TTC549 (cell line): ENCODE data around the gene SPRY2.
"Not testable (repeated sequence)": the region's sequence is repeated elsewhere in the genome, so short reads cannot be mapped to it uniquely, and the experiment has no call there.

Source experiments
- FAIRE-seq: peaks from 2 replicates; lab custom pipeline; 2012; peaks lifted over from hg19 to GRCh38; lab: Jason Lieb, UNC

The SPRY2 gene

GRCh38 chr13:80341101-80341755 lies at the start of gene SPRY2:
SPRY2 (minus strand) TSS chr13:80341126; CDS start chr13:80337705, 3,421 bp downstream.
- no peak for FAIRE-seq

GRCh38 chr13:80390338-80390737 lies 49.4 kb upstream of the SPRY2 start:
- no peak for FAIRE-seq

DNA sequence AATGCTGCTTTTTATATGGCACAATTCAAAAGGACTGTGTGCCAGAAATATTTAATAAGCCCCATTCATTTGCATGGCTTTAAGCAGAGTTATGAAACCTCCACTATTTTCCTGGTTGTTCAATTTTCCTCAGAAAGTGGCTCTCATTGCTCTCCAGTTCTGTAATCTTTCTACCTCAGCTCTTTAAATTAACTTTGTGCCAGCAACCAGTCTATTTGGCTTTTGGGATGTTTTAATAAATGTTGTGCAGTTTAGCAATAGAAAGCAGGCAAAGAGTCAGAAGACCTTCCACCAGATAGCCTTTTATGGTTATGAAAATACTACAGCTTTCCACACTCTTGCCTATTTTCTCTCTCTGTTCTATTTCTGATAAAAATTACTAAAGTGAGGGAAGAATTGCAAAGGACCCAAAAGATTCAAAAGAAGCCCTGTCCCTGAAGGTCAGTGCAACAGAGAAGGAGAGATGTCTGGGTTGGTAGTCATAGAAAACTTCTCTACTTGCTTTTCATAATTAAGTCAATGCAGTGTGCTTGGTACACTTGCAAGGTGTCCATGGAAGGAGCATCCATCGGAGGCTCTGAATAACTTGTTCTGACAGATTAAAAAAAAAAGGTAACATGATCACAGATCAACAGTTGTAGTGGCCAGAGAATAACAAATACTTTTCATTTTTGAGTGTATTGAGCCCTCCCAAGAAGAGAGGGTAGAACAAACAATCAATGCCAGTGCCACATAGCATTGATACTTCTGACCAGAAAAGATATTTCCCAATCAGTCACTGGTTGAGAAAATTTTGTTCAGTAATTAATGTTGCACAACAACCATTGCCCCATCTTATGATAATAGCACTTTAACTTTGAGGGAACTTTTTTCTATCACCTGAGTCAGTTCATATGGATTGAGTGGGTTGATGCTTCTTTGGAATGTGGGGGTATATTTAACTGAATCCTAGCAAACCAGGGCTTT lies 48.4 kb upstream of the SPRY2 start:
- FAIRE-seq: no peak

GRCh38 chr13:80388506-80388905 lies 47.6 kb upstream of the SPRY2 start:
- FAIRE-seq: no peak

DNA sequence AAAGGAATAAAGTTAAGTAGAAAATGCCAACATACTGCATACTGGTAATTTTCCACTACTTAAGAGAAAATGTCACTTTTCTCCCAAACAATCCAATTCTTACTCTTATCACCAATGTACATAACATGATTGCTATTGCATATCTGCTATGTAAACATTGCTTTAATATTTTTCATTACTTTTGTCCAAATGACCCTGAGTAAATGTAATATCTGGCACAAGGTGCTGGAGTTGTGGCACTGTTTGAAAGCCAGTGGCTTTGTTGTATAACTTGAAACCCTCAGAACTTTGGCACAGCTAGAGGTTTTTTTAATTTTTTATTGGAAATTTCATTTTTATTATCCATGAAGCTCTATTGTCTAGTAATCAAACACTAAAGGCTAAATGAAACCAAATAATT lies 45.7 kb upstream of the SPRY2 start:
- no peak for FAIRE-seq

DNA sequence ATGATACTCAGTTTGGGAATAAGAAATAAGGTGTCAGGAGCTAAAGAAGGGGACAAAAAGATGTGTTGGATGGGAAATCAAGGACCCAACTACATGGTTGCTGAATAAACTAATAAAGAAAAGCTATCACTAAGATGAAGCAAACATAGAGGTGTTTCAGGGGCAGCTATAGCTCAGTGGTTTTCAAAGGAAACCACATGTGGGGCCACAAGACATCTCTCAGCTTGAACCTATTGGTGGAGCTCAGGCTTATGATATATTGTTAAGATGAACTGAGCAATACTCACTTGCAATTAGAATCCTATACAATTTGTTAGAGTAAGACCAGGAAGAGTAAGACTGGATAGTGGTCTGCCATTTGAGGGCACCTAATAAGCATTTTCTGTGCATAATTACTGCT lies 45.1 kb upstream of the SPRY2 start:
- no peak for FAIRE-seq

DNA sequence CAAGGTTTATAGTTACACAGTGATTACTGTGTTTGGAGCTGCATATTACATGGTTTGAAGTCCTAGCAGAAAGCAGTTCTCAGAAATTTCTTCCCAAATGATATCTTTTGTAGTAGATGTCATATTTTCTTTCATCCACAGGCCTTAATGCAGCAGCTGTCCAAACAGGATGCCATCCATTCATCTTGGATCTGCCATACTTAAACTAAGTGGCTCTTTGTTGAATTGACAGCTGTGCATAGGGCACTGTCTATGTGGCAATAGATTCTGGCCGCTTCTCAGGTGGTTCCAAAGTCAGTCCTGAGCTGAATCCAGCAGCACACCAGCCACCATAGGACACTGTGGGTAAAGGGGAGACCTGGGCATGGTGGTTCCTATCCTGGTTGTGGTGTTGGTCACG lies 41.6 kb upstream of the SPRY2 start:
- no peak for FAIRE-seq

DNA sequence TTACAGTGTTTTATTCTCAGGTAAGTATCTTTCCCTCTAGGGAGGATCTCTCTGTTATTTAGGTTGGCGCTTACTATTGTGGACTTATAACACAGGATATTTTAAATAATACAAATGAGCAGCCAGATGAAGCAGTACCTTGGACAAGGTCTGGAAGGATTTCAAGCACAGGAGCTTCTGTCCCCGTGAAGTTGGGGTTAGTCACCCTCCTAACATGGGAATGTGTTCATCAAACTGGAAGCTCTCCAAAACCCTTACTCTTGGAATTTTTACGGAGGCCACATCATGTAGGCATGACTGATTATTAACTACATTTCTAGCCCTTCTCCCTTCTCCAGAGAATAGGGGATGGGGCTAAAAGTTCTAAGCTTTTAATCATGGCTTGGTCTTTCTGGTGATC lies 38.3 kb upstream of the SPRY2 start:
- FAIRE-seq: no peak

GRCh38 chr13:80376554-80376953 lies 35.6 kb upstream of the SPRY2 start:
- FAIRE-seq: peak; percentile 31

DNA sequence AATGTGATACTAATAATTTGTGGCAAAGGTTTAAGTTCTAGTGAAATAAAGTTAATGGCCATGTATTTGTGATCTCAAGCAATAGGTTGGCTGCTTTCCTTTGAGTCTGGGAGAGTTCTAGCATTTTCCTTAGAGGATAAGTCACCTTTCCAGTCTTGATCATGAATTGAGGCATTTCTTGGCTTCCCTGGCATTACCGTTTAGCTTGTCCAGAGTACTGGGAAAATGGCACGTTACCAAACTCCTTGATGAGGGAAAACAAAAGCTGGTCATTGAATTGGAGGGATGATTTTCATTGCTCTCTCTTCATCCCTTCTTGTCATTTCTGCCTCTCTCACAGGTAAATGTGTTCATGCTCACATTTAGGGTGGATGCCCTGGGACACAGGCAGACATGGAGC lies 34.0 kb upstream of the SPRY2 start:
- no peak for FAIRE-seq

GRCh38 chr13:80374444-80374843 lies 33.5 kb upstream of the SPRY2 start:
- no peak for FAIRE-seq

- FAIRE-seq: no peak
Measured at GRCh38 chr13:80371840-80372509, 31.0 kb upstream of the SPRY2 start.

DNA sequence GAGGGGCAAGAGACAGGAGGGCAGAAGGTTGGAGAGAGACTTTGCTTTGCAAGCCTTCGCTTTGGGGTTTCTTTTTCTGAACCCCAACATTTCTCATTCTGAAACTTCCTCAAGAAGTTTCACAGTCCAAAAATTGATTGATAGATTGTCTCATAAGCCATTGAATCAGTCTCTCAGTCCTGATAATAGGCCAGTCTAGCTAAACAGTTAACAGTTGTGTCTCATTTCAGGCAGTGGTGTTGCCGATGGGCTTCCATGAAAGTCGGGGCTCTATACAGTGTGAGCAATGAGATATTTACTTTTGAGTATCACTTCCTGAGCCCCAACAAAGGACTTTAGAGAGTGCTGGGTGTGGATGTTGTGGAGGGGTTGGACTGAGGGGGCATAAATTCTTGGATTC lies 26.5 kb upstream of the SPRY2 start:
- no peak for FAIRE-seq

DNA sequence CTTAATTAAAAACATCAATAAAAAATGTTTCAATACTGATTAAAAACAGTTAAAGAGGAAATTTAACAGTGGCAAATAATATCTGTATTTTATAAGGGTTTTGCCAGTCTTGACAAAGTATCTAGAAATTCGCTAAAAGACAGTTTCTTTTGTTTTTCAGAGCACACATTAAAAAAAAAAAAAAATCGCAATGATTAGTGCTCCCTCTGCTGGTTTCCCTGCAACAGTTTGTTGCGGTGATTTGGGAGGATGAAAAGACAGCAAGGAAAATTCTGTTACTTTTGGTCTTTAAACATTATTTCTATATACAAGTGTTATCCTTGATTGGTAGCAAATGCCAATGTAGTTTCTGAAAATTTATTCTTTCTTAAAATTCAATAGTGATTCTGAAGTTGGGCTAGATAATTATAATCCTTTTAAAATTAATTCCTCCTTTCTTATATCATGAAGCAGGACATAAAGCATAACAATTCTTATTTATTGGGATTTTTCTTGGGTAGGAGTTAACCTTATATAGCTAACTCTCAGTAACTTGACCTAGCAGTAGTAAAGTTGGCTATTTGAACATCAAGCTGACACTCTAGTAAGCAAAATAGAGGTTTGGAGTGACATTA lies 23.1 kb upstream of the SPRY2 start:
- FAIRE-seq: peak; percentile 95

DNA sequence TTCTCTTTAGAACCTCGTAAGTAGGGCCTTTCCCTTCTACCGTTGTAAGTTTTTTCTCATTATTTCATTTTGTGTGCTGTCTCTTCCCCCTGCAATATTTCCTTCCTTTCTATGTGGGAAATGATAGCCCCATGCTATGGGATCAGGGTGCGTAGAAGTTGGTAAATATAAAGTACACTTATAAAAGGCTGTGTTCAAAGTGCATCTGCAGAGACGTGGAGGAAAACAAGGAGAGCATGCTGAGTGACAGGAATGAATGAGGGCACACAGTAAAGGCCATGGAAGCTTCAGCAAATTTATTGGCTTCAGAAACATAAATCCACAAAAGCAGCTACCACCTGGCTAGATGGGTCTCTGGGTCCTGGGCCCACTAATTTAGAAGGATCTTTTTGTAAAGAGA lies 21.6 kb upstream of the SPRY2 start:
- peak; percentile 22 for FAIRE-seq

DNA sequence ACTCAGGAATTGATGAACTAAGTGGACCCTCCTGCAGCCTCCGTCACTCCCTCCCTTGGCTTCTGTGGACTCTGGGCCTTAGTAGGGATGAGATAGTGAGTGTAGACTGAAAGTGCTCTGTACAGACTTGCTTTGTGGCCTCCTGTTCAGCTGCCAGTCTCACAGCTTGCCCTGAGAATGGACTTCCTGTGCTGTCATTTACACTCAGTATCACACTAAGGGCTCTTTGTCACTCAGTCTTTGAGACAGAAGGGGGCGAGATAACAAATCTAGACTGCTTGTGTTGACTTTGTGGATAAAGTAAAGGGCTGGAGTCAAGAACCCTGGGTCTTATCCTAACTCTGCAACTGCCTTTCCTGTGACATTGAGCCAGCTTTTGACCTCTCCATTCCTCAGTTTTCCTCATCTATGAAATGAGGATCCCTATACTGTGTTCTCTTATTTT lies 21.0 kb upstream of the SPRY2 start:
- FAIRE-seq: peak; percentile 94

- FAIRE-seq: no peak
Measured at GRCh38 chr13:80361298-80361697, 20.4 kb upstream of the SPRY2 start.

GRCh38 chr13:80360453-80360800 lies 19.5 kb upstream of the SPRY2 start:
- no peak for FAIRE-seq

GRCh38 chr13:80359778-80360452 lies 19.0 kb upstream of the SPRY2 start:
- peak; percentile 96 for FAIRE-seq

DNA sequence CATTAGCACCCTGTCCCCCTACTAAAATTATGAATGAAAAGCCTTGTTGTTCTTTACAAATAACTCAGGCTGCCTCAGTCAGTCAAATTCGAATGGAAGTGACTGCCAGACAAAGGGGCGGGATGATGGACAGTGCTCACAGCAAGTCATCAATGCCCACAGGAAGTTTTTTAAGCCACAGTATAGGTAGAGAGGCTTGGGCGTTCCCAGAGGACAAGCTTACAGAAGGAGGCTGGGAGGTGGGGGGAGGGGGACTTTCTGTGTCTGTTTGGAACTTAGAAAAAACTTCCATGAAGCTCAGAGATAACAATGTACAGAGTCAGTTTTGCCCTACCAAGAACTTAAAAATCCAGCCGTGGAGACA lies 18.5 kb upstream of the SPRY2 start:
- no peak for FAIRE-seq

DNA sequence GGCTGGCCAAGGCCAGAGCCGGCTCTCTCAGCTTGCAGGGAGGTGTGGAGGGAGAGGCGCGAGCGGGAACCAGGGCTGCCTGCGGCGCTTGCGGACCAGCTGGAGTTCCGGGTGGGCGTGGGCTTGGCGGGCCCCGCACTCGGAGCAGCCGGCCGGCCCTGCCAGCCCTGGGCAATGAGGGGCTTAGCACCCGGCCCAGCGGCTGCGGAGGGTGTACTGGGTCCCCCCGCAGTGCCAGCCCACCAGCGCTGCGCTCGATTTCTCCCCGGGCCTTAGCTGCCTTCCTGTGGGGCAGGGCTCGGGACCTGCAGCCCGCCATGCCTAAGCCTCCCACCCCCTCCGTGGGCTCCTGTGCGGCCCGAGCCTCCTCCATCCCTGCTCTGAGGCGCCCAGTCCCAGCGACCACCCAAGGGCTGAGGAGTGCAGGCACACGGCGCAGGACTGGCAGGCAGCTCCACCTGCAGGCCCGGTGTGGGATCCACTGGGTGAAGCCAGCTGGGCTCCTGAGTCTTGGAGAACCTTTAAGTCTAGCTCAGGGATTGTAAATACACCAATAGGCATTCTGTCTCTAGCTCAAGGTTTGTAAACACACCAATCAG lies 14.7 kb upstream of the SPRY2 start:
- not testable (repeated sequence) for FAIRE-seq

DNA sequence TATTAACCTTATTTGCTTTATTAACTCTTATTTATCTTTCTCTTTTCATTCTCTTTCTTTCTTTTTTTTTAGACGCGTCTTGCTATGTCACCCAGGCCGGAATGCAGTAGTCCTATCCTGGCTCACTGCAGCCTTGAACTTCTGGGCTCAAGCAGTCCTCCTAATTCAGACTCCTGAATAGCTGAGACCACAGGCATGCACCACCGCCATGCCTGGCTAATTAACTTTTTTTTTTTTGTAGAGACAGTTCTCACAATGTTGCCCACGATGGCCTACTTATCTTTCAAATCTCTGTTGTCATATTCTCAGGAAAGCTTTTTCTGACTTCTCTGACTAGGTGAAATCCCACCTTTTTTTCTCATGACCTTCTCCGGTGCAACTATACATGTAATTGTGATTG lies 7.8 kb upstream of the SPRY2 start:
- no peak for FAIRE-seq
